Hematopoietic multipotent progenitor cell treated with erythropoietin and hydrocortisone succinate and interleukin-3 and kit ligand, for 4 days (in vitro differentiated cells): ENCODE measurements around the gene TMEM213.
"Not testable (repeated sequence)": the region's sequence is repeated elsewhere in the genome, so short reads cannot be mapped to it uniquely, and the experiment has no call there.

ENCODE experiments used
- DNase-seq: peaks from one replicate; pipeline ENCODE4 v3.0.0-alpha.2; 2015

The TMEM213 gene

DNA sequence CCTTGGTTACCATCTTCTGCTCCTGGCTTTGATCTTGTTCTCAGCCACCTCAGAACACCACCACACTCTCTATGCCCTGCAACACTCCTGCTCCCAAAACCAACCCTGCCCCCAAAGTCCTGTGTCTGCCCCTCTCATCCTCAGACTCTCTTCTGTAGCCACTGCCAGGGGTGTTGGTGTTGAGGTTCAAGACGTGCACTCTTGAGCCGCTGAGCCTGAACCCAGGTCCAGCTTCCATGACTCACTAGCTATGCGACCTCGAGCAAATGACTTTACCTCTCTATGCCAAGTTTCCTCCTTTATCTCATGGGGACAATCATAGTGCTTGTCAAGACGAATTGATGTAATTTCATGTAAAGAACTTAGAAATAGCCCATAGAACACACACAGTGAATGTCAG lies 1.0 kb downstream of the TMEM213 start:
- no peak for DNase-seq

DNA sequence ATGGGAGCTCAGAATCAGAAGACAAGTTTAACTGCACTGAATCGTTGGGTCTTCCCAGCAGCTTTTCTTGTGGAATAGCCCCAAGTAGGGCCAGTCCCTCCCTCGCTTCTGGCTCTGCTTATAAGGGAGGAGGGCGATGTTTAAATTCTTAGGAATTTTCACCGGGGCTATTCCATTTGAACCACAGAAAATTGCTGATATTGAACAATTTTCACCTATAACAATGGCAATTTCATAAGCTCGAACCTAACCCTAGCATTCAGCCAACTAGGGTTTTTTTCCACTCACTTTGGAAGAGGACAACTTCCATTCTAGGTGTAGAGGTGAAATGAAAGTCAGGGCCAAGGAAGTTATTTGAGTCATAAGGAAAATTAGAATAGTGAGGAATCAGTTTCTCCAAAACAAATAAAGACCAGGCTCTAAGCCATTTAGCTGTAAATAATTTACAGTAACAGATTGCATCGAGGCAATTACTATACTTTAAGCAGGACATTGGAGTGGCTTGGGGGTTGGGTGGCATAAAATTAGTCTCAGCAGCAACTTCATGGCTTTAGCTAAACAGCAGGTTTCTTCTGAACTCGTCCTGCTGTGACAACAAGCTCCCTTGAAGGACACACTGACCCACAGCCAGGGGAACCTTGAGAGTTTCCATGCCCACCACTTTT lies 1.7 kb downstream of the TMEM213 start:
- DNase-seq: no peak

DNA sequence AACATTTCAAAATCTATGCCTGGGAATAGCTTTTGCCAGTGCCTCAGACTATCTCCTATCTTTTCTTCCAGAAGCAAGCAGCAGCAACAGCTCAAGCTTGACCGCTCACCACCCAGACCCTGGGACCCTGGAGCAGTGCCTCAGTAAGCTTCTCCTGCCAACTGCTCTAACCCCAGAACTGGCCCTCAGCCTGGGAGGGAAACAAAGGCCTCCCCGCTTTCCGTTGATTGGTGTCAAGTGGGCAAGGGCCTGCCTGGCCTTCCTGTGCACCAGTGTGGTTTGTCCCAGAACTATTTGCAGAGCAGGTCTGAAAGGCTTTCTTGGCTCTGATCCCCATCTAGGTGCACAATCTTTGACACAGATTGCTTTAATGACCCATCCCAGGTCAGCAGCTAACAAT lies 3.5 kb downstream of the TMEM213 start:
- DNase-seq: no peak

DNA sequence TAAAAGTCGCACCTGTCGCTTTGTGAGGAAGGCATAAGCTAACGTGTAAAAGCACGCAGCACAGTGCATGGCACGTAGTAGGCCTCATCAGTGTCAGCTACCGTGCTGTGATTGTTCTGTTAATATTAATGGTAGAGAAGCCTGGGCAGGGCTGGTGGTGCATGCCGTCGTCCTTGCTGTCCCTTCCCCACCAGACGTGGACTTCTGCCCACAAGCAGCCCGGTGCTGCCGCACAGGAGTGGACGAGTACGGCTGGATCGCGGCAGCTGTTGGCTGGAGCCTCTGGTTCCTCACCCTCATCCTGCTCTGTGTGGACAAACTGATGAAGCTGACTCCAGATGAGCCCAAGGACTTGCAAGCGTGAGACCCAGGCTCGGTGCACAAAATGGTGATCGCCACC lies 4.9 kb downstream of the TMEM213 start:
- no peak for DNase-seq

GRCh38 chr7:138804618-138805017 lies 6.8 kb downstream of the TMEM213 start:
- DNase-seq: no peak

DNA sequence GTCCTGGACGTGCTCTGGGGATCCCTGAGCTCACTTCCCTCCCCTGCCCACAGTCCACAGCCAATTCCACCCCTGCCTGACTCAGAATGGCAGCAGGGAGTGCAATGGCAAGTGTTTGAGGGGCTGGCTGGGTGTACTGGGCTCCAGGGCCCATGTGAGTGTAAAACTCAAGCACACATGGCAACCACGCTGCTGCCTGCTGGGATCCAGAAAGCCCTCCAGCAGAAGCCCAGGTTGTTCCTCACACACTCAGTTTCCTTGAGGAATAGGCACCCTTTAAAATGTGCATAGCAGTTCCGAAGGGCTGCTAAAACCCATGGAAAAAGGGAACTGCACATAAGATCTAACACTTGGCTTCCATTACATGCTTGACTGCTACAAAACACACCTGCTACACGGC lies 11.6 kb downstream of the TMEM213 start:
- DNase-seq: no peak

DNA sequence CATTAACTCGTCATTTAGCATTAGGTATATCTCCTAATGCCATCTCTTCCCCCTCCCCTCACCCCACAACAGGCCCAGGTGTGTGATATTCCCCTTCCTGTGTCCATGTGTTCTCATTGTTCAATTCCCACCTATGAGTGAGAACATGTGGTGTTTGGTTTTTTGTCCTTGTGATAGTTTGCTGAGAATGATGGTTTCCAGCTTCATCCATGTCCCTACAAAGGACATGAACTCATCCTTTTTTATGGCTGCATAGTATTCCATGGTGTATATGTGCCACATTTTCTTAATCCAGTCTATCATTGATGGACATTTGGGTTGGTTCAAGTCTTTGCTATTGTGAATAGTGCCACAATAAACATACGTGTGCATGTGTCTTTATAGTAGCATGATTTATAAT lies 13.5 kb downstream of the TMEM213 start:
- not testable (repeated sequence) for DNase-seq

GRCh38 chr7:138813945-138814344 lies 16.2 kb downstream of the TMEM213 start:
- DNase-seq: peak; percentile 28

DNA sequence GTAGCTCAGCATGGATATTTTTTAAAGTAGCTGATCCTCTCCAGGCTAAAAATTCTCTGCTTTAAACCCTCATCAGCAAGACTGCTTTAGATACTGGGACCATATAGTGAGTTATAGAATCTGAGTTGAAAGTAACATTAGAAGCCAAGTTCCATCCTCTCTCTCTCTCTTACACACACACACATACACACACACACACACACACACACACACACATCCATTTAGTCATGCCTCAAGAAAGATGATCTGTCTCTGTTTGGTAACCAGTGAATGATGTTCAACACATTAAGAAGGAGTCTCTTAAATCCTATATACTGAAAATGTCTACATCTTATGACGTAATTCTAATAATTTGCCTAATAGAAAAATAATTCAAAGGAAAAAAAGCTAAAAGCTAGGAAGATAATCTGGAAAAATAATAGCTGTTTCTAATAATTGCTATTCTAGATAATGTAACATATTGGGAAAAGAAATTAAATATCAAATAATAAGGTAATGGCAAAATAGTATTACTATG lies 17.1 kb downstream of the TMEM213 start:
- DNase-seq: no peak

DNA sequence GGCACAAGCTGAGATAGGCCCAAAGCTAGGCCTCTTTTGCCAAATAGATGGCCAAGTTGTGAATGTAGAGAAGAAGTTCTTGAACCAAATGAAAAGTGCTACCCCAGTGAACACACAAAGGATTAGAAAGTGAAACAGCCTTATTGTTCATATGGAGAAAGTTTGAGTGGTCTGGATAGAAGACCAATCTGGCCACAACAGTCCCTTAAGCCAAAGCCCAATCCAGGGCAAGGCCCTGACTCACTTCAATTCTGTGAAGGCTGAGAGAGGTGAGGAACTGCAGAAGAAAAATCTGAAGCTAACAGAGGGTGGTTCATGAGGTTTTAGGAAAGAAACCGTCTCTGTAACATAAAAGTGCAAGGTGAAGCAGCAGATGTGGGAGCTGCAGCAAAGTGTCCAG lies 18.9 kb downstream of the TMEM213 start:
- no peak for DNase-seq

GRCh38 chr7:138819625-138820024 lies 21.8 kb downstream of the TMEM213 start:
- DNase-seq: no peak

GRCh38 chr7:138821912-138822311 lies 24.1 kb downstream of the TMEM213 start:
- no peak for DNase-seq

DNA sequence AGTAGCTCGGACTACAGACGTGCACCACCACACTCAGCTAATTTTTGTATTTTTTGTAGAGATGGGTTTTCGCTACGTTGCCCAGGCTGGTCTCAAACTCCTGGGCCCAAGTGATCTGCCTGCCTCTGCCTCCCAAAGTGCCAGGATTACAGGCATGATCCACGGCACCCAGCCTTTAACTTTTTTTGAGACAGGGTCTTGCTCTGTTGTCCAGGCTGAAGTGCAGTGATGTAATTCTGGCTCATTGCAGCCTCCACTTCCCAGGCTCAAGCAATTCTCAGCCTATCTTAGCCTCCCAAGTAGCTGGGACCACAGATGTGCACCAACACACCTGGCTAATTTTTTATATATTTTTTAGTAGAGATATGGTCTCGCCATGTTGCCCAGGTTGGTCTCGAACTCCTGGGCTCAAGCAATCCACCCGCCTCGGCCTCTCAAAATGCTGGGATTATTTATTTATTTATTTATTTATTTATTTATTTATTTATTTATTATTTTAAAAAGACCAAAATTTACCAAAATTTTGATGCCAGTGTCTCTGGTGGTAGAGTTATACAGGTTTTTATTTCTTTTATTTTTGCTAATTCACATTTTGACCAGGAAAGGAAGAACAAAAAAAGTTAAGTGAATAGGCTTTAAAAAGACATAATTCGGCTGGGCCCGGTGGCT lies 25.2 kb downstream of the TMEM213 start:
- DNase-seq: no peak

GRCh38 chr7:138825049-138825721 lies 27.4 kb downstream of the TMEM213 start:
- DNase-seq: no peak

DNA sequence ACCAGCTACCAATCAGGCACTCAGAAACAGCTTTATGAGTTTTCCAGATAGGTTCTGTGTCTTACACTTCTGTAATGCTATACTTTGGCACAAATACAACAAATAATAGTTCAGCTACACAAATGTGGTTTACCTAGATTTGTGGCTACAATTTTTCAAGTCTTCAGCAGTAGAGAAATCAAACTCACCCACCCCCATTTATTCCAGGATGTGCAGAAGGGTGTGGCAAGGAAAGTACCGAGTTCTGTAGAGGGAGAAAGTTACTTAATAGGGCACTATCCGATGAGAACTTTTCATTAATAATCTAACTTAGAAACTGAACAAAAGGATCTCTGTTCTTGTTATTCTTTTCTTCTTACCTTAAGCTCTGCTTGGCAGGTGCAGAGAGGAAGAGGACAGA lies 30.5 kb downstream of the TMEM213 start:
- no peak for DNase-seq

DNA sequence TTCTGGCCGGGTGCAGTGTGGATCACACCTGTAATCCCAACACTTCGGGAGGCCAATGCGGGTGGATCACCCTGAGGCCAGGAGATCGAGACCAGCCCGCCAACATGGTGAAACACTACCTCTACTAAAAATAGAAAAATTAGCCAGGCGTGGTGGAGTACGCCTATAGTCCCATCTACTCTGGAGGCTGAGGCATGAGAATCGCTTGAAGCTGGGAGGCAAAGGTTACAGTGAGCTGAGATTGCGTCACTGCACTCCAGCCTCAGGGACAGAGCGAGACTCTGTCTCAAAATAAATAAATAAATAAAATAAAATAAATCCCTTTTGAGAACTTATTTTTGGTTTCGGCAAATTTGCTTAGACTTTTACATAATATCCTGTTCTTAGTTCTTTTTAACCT lies 31.5 kb downstream of the TMEM213 start:
- DNase-seq: no peak

GRCh38 chr7:138832966-138833365 lies 35.2 kb downstream of the TMEM213 start:
- DNase-seq: no peak

GRCh38 chr7:138833596-138833995 lies 35.8 kb downstream of the TMEM213 start:
- no peak for DNase-seq

DNA sequence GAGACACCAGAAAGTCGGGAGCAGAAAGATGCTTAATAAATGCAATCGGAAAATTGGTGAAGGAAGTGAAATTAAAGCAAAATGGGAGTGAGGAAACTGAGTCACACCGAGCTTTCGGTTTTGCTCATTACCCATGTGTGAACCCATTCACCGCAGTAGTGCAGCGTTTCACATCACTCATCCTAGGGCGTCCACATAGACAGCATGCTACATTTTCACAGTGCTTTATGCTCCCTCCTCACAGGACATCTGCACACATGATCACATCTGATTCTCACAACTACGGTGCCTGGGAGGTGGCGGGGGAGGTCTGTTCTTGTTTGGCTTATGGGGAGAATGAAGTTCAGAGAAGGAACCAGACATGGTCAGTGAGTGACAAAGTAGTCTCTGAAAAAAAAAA lies 36.8 kb downstream of the TMEM213 start:
- no peak for DNase-seq

DNA sequence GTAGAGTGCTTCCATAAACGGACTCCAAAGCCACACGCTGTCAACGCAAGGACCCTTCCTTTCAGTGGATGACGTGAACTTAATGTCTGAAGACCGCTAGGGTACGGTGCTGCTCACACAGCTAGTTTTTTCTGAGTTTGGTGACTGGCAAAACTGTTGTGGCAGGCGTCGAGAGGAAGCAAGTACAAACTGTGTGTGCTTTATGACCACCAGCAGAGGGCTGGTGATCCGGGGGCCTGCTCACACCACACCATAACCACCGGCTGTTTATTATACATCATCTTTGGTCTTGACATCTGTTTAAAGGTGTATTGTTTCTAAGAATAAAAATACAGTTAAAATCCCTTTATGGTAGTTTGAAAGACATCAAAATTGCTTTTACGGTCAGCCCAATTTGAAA lies 37.3 kb downstream of the TMEM213 start:
- no peak for DNase-seq

DNA sequence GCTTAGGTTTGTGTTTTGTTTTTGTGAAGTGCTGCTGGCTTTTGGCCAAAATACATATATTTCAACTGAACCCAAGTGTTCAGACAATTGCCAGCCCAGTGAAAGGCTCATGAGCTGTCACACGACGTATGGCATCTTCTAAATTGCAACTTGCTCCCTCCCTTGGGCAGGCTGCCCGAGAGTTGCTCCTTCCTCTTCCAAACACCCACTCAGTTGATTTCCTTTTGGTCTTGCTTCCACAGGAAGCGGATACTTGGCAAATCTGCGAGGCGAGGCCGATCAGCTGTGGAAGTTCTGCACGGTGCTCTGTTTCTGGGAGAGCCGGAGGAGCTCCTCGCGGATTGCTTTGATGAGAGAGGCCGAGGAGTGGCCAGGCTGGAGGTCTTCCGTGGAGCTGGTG lies 39.8 kb downstream of the TMEM213 start:
- DNase-seq: no peak

DNA sequence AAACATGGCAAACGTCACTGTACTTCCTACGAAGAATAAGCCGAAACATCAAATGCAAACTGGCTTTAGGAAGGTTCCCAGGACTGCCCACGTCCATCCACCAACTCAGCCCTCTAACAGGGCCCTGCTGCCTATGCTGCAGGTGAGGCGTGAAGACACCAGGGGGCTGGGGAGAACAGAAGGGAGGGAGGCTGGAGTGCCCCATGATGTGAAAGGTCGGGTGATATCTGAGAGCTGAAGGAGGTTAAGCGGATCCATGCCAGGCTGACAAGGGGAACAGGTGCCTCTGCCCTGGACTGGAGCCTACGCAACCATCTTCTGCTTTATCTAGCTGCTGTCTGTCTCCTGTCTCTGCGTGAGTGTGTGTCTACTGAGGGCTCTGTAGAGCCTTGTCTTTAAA lies 40.4 kb downstream of the TMEM213 start:
- DNase-seq: no peak

- DNase-seq: peak; percentile 70
These were observed 44.3 kb downstream of the TMEM213 start for GRCh38 chr7:138842111-138842510.
